ENCODE measurements around the gene C6orf15.

Gene C6orf15

DNA sequence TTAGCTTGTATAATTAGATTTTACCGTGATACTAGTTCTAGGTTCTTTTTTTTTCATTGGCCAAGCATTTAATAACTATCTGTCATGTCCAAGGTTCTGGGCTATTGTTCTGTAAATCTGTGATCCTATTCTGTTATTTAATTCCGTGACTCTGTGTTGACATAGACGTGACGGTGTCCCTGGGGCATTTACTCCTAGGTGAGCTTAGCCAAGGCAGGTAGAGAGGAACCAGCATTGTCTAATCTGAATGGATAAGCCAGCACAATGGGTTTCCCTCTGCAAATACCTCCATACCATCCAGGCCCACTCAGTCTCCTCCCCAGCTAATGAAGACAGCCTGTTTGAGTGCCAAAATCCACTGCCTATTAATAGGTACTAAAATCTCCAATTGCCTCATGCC, 16.8 kb upstream of the C6orf15 start:
- DNase-seq = no peak

DNA sequence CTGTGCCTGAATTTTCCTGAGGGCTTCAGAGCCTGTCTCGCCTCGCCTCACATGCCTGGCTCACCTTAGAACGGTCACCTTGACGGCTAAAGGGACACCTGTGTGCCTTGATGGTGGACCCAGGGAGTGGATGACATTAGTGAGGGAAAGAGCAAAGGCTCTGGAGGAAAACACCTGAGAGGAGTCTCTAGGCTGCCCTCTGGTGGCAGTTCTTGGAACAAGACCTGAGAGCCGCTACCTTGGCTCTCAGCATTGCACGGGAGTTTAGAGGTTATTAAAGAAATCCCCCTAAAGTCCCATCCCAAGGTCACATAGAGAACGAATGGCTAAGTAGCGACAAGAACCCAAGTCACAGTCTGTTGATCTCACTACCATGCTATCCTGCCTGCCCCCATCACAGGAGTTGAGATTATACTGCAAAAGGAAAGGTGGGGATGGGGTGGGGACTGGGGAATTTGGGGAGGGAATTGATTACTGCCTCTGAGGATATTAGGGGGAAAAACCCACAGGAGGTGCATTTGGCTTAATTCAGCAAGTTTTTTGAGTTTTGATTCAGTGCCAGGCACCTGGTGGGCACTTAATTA, 15.8 kb upstream of the C6orf15 start:
- peak; percentile 36 to 67 (median 60) for DNase-seq

DNA sequence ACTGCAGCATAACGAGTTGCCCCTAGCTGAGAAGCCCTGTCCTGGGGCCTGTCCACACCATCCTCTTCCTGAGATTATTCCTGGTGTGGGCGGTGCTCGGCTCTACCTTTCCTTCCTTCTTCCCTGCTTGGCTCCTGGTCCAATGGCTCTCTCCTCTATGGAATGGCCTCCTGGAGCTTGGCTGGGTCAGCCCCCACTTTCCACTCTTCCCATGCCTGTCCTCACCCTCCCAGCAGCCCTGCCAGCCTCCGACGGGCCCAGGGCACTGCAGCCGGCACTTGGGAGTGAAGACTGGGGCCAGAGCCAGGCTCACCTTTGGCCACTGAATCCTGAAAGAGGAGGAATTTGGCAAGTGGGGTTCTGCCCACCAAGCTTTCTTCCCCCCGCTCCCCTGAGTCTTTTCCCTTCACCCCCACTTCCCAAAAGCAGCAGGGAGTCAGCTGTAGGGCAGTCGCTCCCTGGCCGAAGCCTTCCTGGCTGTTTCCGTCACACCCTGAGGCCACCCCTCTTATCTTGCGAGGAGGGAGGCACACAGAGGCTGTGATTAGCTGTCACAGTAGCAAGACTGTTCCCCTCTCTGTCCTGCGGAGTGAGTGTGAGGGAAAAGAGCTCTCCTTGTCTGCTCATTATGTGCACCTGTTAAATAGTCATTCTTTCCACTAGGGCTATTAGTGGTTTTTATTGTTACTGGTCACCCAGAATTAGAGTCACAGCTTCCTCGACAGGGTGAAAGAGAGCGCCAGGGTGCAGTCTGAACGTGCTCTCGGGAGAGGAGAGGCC, 14.2 kb upstream of the C6orf15 start:
- no peak for DNase-seq

DNA sequence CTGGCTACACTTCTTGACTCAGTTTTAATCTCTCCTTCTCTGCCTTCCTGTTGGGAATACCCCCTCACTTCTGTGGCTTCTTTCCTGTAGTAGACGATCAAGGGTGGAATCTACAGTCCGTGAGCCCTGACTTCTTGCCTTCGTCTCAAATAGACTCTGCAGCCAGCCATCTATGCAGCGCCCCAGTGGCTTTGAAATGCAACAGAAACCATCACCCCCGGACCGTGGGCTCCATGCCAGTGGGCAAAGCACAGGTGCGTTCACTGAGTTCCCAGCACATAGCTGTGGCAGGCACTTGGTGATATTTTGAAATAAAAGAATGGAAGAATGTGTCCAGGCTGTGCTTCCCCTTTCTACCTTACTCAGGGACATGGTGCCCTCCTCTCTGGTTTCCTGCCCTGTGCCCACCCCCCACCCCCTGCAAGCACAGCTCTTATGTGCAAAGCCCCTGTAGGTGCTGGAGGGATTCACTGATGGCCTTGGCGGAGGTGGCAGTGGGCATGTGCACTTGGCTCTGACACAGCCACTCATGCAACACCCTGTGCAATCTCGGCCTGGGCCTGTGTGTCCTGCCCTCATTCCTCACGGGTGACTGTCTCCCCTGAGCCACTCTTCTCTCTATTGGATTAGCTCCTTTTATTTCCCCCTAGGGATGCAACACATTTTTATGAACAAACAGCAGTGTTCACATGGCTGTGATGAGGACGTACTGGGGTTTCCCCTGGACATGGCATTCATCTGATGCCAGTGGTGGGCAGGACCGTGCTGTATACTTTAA, 13.4 kb upstream of the C6orf15 start:
- DNase-seq = no peak

DNA sequence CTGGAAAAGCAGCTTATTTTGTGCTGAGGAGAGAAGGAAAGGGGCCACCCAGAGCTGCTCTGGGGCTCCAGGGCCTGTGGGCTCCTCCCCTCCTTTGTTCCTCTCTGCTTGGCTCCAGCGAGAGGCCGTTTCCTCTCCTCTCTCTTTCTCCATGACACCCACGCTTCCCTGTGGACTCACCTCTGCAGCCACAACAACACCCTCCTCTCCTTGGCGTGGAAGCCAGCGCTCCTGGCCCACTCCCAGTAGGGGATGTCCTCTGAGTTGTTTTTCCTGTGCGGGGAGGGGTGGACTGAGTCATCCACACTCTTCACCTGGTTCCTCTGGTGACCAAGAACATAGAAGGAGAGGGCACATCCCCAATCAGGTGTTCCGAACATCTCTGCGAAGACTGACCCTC, 12.8 kb upstream of the C6orf15 start:
- no peak for DNase-seq

DNA sequence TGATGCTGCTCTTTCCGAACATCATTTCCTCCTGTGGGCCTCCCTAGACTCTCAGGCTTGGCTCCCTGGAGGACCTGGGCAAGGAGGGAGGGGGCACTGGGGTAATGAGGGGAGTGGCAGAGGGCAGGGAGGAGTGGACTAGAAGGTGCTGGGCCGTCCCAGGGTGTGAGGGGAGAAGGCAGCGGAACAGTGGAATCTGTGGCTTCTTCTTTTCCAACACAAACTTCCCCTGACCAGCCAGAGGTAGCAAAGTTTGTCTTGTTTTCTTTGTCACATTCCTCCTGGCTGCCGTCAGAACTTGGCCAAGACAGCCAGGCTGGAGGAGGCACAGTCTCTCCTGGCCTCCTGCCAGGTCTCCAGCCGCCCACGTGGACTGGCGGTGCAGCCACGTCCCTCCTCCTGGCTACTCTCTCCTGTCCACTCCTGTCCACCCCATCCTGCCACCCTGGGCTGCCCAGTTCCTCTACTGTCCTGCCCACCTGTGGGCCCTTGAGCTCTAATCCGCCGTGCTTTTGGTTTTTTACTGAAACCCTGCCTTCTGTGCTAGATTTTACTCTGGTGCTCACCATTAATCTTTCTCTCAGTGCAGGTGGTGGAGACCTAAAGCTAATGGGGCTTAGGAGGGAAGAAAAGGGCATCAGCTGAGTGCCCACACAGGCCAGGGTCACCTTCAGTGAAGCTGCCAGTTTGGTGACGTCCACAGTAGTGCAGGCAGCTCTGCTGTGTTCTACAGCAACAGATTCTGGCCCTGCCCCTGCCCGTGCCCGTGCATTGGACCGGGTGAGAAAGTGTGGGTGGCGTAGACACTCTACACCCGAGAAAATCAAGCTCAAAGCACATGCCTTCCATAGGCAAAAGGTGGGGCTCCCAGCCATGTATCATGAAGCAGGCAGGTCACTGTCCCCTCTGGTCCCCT, 10.7 kb upstream of the C6orf15 start:
- DNase-seq = no peak

DNA sequence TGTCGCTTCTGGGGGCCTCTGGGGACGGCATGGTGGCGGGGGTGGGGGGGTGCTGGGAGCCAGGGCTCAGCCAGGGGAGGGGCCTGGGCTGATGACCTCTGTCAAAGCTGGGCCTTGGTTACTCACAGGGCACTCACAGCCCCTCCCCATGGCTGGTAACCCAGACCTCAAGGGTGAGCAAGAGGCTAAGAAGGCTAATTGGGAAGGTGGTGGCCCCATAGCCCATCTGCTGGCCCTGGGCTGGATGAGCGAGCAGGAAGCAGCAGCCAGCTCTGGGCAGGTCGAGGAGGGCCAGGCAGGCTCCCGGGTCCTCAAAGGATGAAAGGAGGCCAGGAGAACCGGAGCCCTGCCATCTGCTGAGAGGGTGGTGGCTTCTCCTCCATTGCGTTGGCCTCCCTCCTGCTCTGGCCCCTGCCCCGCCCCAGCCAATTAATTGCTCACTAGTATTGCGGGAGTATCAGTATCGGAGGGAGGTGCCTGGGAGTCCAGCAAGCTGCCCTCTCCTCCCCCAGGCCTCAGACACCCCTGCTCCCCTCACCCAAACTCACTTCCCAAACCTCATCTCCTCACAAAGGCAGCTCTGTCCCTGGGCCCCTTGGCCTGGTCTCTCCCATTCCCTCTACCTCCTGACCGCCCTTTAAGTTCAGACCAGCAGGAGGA, 8.9 kb upstream of the C6orf15 start:
- DNase-seq = no peak

DNA sequence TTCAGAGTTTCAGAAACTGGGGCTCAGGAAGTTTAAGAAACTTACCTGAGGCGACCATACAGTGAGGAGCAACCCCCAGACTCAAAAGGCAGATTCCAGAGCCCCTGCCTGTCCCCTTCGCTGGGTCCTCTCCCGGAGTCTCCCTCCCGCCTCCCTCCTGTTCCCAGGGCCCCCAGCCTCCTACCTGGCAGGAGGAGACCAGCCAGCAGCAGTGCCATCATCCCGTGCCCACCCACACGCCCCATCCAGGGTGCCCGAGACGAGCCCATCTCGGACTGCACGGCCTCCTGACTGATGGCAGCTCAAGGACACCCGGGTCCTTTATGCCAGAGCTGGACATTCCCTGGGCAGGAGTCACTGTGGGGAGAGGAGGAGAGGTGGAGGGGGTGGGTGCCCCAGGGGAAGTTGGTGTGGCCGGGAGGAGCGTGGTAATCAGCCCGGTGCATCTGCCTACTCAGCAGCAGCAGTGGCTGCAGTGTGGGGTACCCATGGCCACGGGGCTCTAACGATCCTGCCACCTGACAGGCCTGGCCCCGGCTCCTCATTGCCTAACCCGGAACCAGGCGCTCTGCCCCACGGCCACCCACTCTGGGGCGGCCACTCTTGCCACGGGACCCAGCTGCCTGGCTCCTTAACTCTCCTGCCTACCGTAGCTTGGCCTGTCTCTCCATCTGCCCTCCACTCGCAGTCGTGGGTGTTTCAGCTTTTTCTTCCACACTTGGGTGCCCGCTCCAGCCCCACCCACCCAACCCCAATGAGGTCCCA, 8.0 kb upstream of the C6orf15 start, which contains the start of gene CDSN:
Gene CDSN (minus strand): TSS at position 296 of the 765 bp plus-strand sequence. CDS start 27 bp downstream, at position 269.
- no peak for DNase-seq

DNA sequence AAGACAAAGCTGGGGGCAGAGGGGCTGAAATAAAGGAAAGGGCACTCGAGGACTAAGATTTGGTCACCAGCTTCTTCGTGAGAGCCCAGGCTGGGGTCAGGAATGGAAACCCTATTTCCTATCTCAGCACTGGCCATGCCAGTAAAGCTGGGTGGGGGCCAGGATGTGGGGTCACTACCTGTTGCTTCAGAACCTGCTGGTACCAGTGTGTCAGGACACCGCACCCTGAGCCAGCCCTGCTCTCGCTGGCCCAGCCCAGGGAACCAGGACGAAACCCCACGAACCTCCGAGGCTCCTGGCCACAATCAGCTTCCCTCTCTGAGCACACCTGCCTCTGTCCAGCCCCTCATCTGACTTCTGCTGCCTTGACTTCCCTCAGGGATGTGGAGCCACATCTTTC, 5.8 kb upstream of the C6orf15 start:
- DNase-seq = no peak

DNA sequence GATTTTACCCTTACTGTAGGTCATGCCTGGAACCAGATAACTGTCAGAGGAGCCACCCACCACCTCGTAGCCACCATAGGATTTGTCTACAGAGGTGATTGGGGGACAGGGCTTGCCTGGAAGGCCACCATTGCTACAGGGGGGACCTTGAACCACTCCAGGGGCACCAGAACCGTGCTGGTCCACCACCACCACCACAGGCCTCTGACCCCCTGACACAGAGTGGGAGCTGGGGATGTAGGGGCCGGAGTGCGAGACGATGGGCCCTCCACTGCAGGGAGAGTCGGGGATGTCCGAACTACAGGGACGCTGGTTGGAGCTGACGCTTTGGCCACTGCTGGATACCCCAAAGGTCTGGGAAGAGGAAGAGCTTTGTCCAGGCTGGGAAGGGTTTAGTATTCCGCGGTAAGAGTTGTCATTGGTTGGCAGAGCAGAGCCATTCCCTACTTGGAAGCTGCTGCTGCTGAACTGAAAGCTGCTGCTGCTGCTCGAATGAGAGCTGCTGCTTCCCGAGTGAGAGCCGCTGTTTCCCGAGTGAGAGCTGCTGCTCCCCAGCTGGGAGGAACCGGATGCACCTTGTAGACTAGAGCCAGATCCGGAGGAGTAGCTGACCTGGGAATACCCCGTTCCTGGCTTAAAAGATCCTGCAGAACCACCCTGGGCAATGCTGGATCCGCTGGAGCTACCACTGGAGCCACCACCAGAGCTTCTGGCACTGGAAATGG, 4.4 kb upstream of the C6orf15 start:
- DNase-seq = no peak

DNA sequence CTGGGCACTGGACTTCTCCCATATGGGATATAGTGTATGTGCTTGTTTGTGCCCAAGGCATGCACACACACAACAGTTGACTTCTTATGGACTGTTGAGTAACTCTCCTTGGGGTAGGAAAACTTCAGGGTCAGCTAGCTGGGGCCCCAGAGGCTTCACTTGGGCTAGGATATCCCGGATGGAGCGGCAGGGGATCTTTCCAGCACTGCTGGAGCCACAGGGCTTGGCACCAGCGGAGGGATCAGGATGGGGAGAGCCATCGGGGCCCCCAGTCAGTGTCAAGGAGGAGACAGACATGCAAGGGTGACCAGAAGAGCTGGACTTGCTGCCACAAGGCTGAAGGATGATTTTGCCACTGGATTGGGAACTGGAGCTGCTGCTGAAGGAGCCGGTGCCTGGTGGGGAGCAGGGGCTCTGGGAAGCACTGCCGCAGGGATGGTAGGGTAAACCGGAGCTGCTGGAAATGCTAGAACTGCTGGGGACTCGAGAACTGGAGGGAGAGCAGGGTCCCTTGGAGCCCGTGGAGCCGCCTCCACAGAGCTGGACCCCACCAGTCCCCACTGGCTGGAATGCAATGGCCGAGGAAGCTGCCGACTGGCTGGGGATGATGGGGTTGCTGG, 3.7 kb upstream of the C6orf15 start:
- DNase-seq = no peak

DNA sequence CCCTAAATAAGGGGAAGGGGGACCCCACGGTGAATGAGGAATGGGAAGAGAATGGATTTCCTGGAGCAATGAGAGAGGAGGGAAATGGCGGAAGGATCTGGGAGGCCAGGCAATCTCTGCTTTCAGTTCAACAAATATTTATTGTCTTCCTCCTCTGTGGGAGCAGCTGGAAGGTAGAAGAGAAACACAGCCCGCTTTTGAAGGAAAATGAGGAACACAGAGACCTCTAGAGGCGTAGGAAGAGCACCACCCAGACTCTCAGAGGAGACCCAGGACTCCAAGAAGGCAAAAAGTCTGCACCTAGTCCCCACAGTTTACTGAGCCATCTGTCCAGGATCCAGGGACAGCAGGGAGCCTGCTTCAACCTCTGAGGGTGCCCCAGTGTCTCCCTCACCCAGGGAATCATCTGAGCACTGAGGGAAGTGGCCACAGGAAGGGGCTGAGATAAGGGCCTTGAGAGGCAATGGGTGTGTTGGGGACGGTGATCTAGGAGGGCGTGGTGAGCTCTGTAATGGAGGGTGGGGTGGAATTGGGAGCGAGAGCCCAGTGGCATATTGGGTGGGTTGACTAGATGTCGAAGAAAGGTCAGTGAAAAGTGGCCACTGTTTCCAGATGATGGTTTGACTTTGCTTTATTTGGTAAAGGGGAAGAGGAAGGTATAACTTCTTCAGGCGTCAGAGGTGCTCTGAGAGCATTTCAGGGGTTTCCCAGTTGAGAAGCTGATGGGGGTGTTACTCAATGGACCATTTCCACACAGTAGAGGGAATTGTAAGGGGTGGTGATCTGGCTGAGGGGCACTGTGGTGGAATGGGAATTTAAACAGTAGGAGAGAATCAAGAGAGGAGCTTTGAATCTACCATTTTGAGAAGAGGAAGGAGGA, 2.8 kb upstream of the C6orf15 start:
- DNase-seq = no peak

DNA sequence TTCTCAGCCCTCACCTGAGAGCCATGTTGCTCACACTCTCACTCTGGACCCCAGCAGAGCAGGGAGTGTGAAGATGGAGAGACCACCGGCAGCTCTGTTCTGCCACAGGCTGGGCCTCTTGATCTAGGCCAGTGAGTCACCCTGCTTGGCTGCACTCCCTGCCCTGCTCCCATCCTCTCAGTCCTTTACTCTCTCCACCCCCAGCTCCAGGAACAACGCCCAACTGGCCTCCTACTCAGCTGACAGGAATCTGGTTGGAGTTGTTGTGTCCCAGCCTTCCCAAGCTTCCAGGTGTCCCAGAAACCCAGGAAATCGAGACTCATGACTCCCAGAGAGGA, 2.1 kb upstream of the C6orf15 start, which contains the start of gene PSORS1C1:
Gene PSORS1C1 (plus strand): TSS at position 260 of the 338 bp plus-strand sequence. CDS start 14,833 bp downstream, outside the sequence.
- no peak for DNase-seq

DNA sequence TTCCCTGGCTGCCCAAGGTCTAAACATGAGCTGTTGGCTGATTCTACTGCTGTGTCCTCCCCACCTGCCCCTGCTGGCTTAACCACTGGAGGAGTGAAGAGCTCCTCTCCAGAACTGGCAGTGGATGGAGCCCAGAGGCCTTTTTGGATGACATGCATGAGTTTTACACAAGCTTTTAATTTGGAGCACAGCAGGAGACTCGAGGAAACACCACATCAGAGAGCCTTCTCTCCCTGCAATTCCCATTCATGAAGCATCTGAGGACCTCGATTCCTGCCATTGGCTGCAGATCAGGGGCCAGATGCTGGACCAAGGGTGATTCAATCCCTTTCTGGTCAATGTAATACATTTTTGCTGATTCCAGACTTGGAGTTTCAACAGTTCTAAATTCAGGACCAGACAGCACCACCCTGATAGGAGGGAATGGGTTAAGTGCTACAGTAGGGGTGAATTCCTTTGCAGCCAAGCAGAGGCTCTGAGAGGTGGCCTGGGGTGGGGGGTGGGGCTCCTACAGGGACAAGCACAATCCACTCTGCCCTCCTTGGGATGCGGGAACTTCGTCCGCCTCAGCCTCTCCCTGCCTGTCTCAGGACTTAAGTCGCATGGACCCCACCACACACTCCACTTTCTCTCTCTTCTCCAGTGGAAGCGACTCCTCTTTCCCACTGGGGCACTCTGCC, 1.6 kb upstream of the C6orf15 start:
- no peak for DNase-seq

DNA sequence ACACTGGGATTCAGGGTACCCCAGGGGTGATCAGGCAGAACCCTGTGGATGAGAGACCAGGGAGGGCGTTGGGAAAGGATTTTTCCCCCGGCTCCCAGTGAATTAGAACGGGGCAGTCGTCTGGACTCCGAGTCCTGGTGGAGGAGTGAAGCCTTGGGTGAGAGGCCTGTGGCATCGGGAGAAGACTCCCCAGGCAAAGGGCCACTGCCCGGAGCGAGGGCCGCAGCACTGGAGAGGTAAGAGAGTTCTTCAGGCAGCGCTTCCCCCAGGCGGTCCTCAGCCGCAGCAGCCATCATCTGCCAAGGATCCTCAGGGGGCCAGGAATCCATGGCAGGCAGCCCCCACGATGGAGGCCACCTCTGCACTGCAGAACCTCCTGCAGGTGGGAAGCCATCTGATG, 663 bp downstream of the C6orf15 start:
- no peak for DNase-seq

DNA sequence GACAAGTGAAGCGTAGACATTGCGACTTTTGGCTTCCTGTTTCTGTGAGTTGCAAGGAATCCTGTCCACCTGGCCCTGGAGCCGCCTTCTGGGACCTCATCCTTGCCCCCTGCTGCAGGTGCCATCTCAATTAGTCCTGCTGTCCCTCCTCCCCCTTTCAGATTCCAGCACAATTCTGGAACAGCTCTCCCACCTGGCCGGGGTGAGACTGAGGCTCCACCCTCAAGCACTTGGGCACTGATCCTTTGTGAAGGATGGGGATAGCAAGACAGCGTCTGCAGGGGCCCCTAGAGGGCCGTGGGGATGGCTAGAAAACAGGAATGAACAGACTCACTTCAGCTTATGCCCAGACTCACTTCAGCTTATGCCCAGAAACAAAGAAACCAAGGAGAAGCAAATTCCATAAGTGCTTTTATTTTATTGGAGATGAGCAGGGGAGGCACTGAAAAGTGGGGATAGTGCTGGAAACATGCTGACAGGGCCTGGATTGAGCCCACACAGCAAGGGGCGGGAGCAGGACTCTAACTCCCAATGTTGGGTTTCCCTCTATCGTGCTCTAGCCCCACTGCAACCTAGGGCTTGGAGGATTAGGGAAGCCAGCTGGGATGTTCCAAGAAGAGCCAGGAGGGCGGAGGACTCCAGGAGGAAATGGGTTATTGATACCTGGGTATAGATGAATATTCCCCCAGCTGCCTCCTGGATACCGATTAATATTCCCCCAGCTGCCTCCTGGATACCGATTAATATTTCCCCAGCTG, 1.4 kb downstream of the C6orf15 start:
- DNase-seq = no peak

DNA sequence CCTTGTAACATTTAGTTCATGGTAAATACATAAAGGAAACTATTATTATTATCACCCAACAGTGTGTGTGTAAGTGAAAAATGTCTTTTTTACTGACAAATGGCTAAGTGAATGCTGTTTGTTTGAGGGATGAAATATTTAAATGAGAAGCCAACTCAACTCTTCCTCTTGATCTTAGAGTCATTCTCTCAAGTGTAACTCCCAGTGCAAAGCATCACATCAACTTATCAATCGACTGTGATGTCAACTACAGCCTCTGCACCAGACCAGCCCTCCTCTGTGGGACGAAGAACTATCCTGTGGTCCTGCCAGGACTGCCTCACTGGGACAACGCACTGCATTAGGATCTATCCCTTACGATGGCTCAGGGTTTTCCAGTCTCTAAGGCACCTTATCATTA, 5.3 kb downstream of the C6orf15 start:
- no peak for DNase-seq

DNA sequence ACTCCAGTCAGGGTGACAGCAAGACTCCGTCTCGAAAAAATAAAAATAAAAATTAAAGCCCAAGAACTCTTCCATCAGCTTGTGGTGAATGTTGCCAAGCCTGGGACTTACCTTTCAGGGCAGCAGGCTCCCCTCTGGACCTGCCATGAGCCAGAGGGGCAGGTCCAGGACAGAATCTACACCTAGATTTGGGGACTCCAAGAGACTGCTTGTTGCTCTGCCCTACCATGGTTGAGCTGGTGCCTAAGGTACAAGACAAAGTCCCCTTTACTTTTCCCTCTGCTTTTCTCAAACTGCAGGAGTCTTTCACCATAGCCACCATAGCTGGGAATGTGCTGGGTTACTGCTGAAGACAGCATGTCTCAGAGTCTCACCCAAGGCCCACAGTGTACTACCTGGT, 9.2 kb downstream of the C6orf15 start:
- DNase-seq = no peak
